Sciatic nerve (tissue), 2 donors: ENCODE data around the gene MR1. TPM values are rescaled to one million over a fixed set of nuclear protein-coding genes. Genes with fewer than 3 reads are reported as not detected.
"Not testable (repeated sequence)": the region's sequence is repeated elsewhere in the genome, so short reads cannot be mapped to it uniquely, and the experiment has no call there.

ENCODE experiments used
- ATAC-seq: fragments of 200-7000 bp; cut with Tn5 transposase; one replicate; pipeline ENCODE4 v1.9.1; 2020; ENCODE audit warnings: mild to moderate bottlenecking, moderate library complexity
- DNase-seq: peaks from one replicate; pipeline ENCODE4 v3.0.0-alpha.2; 2020; ENCODE audit warnings: low spot score
- intact Hi-C: fragments of 100-400 bp; cut with DNase I; formaldehyde crosslinking; loops from one replicate; pipeline ENCODE4 v1.14.2; 2022
- total RNA-seq: library from RNA; stranded (reverse); fragmentation: NEBNext Ultra II Directional; extraction: Animal tissue kit (Norgen Biotek cat#: 25700); gene quantifications from one replicate; pipeline ENCODE4 v1.2.1, GENCODE V29; 2021
- donor health status: DM: no; HTN: no; CAD: no.
- donor health status: DM: no; HTN: no; CAD: no.

MR1 gene
- total RNA-seq, 1 donor from 2014 or later = 17.0 TPM

DNA sequence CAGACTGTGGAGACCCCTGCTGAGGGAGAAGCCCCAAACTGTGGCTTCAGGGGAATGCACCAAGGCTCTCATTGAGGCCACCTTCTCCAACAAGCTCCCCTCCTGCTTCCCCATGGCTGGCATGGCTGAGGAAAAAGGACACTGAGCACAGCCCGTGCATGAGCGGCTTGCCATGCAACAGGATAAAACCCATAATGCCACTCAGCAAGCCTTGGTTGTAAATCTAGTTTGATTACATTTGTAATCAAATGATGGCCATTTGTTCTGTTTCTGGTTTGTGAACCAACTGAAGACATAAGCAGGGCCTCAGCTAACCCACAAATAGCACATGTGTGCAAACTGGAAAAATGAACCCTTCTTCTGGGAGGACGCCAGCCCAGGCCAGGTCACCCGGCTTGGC, 27.2 kb downstream of the MR1 start:
- DNase-seq, ATAC-seq, intact Hi-C loops: not testable (repeated sequence)

DNA sequence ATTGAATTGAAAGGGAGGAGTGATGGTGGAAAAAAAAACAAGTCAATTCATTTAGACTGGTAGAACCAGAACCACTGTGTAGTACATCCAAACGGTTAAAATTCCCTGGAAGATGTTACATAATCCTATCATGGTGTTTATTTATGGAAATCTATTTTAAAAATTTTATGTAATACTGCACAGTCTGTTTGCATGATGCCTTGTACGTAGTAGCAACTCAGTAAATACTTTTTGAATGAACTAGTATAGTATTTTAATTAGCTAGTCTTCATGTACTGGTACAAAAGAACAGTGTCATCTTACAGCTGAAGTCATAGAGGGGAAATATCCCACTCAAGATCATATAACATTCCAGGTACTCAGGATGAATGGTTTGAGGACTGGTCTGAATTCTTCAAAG, 27.7 kb downstream of the MR1 start:
- intact Hi-C loops = no loop called here
- no peak for ATAC-seq
- DNase-seq = no peak

DNA sequence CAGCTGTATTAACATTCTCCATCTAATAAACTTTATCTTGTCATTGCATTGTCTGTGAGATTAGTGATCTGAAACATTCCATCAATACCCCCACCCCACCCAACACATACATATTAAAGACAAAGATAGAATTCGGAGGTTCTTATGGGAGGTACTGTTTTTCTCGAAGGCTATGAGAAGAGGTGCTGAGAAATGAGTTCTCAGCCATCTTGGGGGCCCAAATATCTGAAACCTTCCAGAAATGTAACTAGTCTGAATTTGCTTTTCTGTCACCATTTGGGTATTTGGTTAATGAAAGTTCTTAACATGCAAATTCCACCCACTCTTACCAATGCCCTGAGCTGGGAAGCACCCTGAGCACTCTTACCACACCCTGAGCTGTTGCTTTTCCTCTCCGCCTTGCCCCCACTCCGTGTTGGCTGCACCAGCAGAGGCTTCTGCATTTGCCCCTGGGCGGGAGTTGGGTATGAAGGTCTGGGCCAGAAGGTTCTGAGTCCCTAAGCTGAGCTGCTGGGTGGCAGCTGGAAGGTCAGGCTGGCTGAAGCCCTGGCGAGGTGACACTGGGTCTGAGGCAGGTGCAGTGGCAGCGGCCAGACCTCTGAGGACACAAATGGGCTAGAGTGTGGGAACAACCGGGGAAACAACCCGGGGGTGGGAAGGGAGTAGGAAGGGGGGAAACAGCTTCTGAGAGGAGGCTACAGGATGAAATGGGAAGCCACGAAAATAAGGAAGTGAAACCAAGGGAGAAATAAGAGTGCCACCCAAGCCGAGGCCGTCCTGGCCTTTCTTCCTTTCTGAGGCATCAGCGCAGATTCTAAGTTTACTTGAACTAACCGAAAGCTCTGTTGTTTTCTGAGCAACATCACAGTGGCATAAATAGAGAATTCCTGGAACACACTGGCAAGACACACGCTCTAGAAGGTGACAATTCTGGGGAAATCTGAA, 28.4 kb downstream of the MR1 start:
- no peak for DNase-seq
- peak; percentile 82 for ATAC-seq
- intact Hi-C loops = no loop called here

DNA sequence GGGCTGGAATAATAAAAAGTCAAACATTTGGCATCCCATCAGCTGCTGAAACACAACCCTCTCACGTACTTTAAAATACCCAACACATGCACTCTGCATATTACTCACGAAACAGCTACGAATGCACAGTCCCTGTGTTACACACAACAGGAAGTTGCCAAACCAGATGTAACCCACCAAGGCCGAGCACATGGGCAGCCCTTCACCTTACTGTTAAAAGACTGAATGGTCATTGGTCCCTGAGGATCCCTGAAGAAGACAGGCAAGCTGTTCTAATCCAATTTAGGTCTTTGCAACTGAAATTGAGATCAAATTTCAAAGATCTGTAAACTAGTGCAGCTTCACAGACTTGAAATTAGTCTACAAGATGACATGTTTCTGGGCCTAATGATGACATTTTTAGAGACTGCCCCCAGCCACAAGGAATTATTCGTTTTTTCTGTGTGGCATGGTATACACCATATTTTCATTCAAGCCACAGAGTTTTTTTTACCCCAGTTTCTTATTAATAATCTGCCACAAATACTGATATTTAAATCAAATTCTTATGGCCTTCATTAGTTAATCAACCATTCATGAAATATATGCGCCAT, 29.1 kb downstream of the MR1 start:
- ATAC-seq = peak; percentile 72
- no peak for DNase-seq
- intact Hi-C loops = no loop called here

DNA sequence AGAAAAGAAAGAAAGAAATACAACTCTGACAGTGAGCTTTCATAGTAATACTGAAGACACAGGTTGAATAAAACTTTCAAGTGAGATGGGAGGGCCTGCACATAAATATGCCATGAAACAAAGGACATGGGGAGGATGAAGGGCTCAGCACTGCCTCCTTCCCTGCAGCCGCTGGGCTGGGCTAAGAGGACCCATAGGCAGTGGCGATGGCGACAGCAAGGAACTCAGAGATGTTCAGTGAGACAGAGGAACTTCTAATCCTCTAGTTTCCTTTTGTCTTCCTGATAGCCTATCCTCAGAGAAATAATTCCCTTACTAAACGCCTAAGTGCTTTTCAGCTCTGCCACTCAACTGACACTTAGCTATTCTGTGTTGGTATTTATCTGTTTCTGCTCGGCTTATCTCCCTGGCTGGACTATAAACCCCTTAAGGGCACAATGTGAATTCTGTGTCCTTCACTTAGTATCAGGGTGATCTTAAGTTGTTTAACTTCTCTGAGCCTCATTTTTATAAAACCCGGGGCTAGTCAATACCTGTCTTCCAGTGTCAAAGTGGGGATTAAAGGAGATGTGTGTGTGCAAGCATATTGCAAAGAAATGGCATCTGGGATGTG, 30.3 kb downstream of the MR1 start:
- ATAC-seq (no peak), DNase-seq (no peak)
- intact Hi-C loops = no loop called here

DNA sequence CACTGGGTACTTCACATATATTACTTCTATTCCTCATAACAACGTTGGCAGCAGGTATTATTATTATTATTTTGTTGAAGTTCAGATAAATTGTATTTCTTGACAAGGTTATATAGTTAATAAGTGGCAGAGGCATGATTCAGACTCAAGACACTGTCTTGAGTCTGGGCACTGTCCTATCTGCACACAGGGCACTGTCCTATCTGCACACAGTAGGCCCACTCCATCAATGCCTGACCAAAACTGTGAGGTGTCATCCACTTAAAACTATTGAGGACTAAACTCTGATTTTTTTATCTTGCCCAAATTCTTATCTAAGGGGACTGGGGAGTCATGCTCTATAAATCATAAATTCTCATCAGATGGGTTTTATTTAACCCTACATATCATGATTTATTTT, 30.9 kb downstream of the MR1 start:
- ATAC-seq (no peak), DNase-seq (no peak)
- intact Hi-C loops = no loop called here

DNA sequence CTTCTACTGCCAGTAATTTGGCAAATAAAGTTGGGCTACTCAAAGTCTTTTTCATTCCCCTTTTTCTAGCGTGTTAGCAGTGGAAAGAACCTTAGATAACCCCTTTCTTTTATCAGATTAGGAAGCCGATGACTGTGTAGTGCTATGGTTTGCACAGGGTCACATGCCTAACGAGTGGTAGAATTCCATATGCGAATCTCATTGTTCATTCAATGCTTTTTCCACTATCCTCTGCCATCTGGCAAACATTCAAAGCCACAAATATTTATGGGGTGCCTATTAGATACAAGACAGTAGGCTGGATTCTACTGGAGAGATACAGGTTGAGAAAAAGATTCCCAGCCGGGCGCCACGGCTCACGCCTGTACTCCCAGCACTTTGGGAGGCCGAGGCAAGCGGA, 39.9 kb downstream of the MR1 start:
- intact Hi-C loops = no loop called here
- ATAC-seq (peak; percentile 36), DNase-seq (no peak)

DNA sequence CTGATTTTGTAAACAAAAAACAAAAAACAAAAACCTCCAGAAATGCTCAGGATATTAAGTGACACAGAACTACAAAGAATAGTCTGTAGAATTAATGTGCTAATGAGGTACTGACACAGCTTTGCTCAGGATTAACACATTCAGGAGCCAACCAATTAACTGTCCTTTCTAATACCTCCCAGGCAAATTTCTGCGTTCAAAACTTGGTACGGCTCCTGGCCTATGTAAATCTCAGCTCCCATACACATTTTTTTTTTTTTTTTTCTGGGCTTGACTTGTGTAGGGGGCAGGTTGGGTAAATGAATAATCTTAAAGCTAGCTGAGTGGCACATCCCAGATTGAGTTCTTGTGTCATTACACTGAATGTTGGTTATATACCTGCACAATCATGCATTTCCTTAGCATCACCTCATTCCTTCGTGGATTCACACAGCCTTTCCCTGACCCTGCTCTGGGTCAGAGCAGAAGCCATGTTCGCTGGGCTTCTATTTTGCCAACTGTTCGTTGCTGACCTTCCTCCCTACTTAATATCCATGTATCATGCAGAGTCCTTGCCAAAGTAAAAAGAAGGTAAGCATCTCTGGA, 42.1 kb downstream of the MR1 start:
- intact Hi-C loops = no loop called here
- DNase-seq = no peak
- no peak for ATAC-seq

DNA sequence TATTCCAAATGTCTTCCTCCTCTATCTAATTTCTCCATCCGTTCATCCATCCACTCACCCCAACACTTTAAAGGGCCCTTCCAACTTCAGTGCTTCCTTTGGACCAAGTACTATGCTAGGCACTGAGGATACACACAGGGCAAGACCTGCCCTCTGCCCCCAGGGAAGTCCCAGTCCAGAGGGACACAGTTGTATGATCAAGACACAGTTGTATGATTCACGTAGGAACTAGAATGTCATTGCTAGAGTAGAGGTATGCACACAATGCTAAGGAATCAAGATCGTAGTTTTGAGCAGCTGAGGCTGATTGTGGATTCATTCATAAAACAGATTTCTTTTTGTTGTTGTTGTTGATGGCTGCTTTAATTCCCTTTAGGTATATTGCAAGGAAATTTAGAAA, 43.1 kb downstream of the MR1 start:
- no peak for DNase-seq
- ATAC-seq = no peak
- intact Hi-C loops = no loop called here

DNA sequence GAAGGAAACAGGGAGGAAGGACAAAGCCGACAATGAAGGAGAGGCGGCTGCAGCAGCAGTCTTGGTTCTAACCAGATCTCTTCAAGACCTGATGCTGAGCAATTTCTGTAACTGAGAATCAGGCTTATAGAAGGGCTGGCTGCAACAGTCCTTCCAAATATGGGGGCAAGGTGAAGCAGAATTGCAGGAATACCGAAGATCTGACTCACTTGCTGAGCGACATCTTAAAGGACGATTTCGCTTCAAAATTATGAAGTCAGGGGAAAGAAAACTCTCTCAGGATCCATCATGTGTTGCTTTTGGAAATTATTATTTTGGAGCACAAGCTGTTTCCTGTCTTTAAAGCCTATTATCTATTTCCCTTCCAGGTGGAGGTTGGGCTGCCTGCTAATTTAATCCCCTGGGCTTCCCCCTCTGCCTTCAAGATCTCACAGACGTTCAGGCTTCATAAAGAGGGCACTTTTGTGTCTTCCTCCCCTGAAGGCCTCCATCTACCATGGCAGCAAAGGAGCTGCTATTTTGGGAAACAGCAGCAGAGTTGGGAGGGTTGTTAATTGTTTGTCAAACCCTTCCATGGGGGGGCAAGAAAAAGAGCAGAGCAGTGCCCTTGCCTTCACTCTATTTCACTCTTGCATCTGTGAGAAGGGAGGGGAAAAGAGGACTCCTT, 43.9 kb downstream of the MR1 start:
- ATAC-seq (no peak), DNase-seq (no peak)
- intact Hi-C loops = no loop called here

DNA sequence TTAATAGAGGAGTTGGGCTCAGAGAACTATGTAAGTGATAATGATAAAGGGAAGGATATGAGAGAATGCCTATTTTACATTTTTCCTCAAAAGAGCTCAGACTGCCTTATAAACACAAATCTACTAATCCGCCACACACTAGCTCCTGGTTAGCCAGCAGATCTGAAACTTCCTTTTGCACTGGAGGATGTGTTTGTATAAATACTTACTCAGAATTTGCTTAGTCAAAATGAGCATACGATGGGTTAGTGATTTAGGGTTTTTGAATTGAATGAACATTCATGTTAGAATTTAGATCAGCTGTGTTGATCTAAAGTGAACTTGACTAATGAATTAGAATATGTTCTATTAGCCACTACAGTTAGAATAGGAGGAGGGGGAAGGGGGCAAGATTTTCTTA, 45.6 kb downstream of the MR1 start:
- ATAC-seq = no peak
- intact Hi-C loops = no loop called here

DNA sequence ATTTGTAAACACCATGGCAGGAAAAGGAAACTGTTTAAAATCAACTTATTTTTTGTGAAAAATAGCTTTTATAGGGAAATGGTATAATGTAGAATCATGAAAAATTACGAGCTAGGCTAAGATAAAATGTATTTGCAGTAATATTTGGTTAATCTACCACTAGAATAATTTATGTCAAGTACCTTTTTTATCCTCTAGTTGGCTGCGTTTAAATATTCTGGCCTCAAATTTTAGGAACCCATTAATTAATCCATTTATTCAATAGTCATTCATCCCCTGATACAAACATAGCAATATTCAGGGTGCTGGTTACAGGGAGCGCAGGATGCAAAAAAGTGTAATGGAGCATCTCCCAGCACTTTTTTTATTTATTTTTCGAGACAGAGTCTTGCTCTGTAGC, 46.1 kb downstream of the MR1 start:
- no peak for DNase-seq
- intact Hi-C loops = no loop called here
- ATAC-seq = no peak

More for the DNA sequence above, 45.6 kb downstream of the MR1 start:
- no peak for DNase-seq

DNA sequence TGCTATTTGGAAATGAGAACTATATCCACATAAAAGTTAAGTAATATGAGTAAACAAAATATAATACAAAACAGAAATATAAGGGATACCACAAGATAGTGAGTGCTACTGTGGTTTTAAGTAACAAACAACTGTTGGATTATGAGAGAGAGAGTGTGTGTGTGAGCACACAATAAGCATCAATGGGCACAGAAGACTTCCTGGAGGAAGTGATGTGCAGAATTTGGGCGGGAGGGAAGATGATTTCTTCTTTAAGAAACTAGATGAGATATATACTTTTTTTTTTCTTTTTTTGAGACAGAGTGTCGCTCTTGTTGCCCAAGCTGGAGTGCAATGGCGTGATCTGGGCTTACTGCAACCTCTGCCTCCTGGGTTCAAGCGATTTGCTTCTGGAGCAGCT, 46.8 kb downstream of the MR1 start:
- intact Hi-C loops = no loop called here
- ATAC-seq = no peak
- no peak for DNase-seq

DNA sequence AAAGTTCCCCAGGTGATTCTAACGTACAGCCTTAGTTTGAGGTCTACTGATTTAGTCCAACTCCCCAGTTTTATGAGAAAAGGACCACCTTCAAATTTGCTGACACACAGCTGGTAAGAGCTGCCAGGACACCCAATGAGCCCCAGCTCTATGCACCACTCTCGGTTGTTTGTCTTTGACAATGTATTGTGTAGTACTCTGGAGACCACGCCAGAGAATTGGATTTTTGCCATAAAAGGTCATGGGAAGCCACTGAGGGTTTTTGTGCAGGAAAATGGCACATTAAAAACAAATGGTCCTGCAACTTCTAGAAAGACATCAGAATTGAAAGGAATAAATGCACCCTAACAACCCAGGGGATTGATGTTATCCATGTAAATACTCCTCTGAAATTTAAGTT, 47.6 kb downstream of the MR1 start:
- no peak for ATAC-seq
- intact Hi-C loops = no loop called here
- DNase-seq = no peak

DNA sequence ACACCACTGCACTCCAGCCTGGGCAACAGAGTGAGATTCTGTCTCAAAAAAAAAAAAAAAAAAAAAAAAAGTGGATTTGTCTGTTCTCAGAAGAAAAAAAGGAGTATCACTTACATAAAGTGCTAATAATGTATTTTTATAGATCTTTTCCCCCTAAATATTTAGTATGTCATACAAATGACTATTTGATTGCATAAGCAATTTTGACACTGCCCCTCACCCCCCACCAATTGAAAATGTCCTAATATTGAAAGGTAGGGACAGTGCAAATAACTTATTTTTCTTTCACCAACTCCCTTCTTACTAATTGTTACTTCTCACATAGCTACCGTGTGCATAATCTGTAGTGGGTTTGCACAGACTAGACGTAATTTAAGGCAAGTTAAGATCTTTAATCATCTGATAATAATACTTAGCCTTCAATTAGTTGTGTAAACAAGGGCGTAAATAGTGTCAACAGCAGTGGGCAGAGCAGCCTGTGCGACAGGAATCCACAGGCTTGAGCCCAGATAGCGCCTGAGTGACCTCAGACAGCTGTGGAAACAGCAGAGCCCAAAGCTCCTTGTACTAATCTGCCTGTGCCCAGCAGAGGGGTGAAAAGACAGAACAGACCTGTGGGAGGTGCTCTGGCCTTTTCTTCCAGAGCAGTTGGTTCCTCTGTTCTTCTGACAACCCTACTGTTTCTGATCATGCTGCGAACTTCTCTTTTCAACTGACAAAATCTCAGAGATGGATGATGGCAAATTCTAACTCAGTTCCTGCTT, 50.2 kb downstream of the MR1 start:
- peak; percentile 62 for DNase-seq
- peak; percentile 64 for ATAC-seq
- intact Hi-C loops = no loop called here

DNA sequence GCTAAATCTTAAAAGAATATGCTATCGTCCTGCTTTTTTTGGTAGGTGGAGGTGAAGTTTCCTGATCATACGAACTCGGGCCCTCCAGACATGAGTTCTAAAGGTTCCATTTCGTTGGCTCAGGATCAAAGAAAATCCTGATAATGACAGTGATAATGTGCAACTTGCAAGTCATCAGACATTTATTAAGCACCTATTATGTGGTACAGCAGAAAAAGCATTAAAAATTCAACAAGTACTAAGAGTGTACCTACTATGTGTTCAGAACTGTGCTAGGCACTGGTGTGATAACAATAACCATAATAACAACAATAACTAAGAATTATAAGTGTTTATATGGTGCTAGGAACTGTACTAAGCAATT, 50.8 kb downstream of the MR1 start:
- intact Hi-C loops = no loop called here
- ATAC-seq = no peak
- no peak for DNase-seq

DNA sequence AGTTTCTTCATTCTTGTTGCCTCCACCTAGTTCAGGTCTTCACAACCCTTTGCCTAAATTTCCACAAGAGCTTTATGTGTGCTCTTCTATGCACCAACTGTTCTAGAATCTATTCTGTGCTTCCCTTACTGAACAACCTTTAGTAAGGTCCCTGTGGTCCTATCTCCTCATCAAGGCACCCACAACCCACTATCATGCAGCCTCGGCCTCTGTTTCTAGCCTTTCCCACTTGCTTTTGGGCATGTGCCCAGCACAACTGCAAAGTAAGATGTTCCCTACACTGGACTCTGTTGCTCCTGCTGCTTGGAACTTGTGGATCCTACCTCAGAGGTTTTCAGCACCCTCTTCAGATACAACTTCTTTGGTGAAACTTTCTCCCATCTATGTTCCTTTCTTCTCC, 52.3 kb downstream of the MR1 start:
- DNase-seq (no peak), ATAC-seq (no peak)
- intact Hi-C loops = loop anchor here (5.0 kb wide), 1 partner anchor 56 kb away; no protein-coding TSS in a partner anchor

DNA sequence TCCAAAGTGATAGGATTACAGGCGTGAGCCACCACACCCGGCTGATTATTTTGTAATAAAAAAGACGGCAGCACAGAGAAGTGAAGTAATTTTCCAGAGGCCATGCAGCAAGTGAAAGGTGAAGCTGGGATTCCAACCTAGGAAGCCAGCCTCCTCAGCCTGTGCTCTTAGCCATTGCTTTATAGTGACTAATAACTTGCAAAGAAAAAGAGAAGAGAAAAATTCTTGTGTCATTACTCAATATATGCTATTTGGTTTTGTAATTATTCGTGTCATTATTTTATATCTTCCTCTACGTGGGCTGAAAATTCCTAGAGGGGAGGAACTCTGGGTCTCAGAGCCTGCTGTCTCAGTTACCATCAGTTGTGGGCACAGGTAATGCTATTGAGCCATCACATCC, 53.1 kb downstream of the MR1 start:
- intact Hi-C loops = loop anchor here (5.0 kb wide), 1 partner anchor 55 kb away; no protein-coding TSS in a partner anchor
- DNase-seq = no peak
- ATAC-seq = no peak
